H9 (cell line): ENCODE measurements around the gene ETV7. TPM values are rescaled to one million over a fixed set of nuclear protein-coding genes. Genes with fewer than 3 reads are reported as not detected.

Experiments
- DNase-seq: peaks from one replicate; pipeline ENCODE4 v3.0.0-alpha.2; 2017
- H2AFZ ChIP-seq: one replicate; pipeline ENCODE4 v1.6.1; 2013; ENCODE audit warnings: mild to moderate bottlenecking, low read length, control low read depth, moderate library complexity
- H2AK5ac ChIP-seq: 2 replicates; pipeline ENCODE4 v1.6.1; 2013; ENCODE audit warnings: low read length, control low read depth, mixed read lengths; ENCODE audit not compliant: insufficient read length
- H2BK120ac ChIP-seq: one replicate; pipeline ENCODE4 v1.6.1; 2013; ENCODE audit warnings: low read depth, mild to moderate bottlenecking, low read length, control low read depth, inconsistent platforms; ENCODE audit not compliant: poor library complexity, severe bottlenecking
- H2BK12ac ChIP-seq: 2 replicates; pipeline ENCODE4 v1.6.1; 2013; ENCODE audit warnings: low read length, control low read depth, mixed read lengths, low read depth; ENCODE audit not compliant: insufficient read length
- H2BK15ac ChIP-seq: 2 replicates; pipeline ENCODE4 v1.6.1; 2013; ENCODE audit warnings: low read depth, low read length, control low read depth
- H2BK20ac ChIP-seq: one replicate; pipeline ENCODE4 v1.6.1; 2013; ENCODE audit warnings: low read depth, mild to moderate bottlenecking, low read length, control low read depth, inconsistent platforms; ENCODE audit not compliant: poor library complexity, severe bottlenecking
- H2BK5ac ChIP-seq: 2 replicates; pipeline ENCODE4 v1.6.1; 2013; ENCODE audit warnings: low read length, control low read depth, mixed read lengths; ENCODE audit not compliant: insufficient read length
- H3K14ac ChIP-seq: 2 replicates; pipeline ENCODE4 v1.6.1; 2013; ENCODE audit warnings: low read length, control low read depth; ENCODE audit not compliant: insufficient read depth
- H3K18ac ChIP-seq: 2 replicates; pipeline ENCODE4 v1.6.1; 2013; ENCODE audit warnings: low read depth, mild to moderate bottlenecking, mixed read lengths, low read length, control low read depth; ENCODE audit not compliant: insufficient read length
- H3K23ac ChIP-seq: 2 replicates; pipeline ENCODE4 v1.6.1; 2013; ENCODE audit warnings: low read length, control low read depth, mixed read lengths, low read depth; ENCODE audit not compliant: insufficient read length
- H3K23me2 ChIP-seq: 2 replicates; pipeline ENCODE4 v1.6.1; 2013; ENCODE audit warnings: low read depth, mild to moderate bottlenecking, mixed read lengths, low read length, control low read depth; ENCODE audit not compliant: insufficient read length, poor library complexity, severe bottlenecking
- H3K27ac ChIP-seq: 2 replicates; pipeline ENCODE4 v1.5.1; 2013; ENCODE audit warnings: low read length, control low read depth, mixed read lengths, low read depth; ENCODE audit not compliant: insufficient read length
- H3K27me3 ChIP-seq: 2 replicates; pipeline ENCODE4 v1.6.1; 2013; ENCODE audit warnings: low read length, control low read depth, inconsistent platforms; ENCODE audit not compliant: insufficient read depth
- H3K4ac ChIP-seq: 2 replicates; pipeline ENCODE4 v1.6.1; 2013; ENCODE audit warnings: low read depth, mild to moderate bottlenecking, control low read depth, inconsistent platforms, low read length, moderate library complexity
- H3K4me1 ChIP-seq: 2 replicates; pipeline ENCODE4 v1.6.1; 2013; ENCODE audit warnings: low read length, control low read depth, inconsistent platforms; ENCODE audit not compliant: insufficient read depth
- H3K4me2 ChIP-seq: 2 replicates; pipeline ENCODE4 v1.6.1; 2013; ENCODE audit warnings: low read length, control low read depth, mixed read lengths; ENCODE audit not compliant: insufficient read length, insufficient read depth
- H3K56ac ChIP-seq: 2 replicates; pipeline ENCODE4 v1.6.1; 2013; ENCODE audit warnings: low read depth, mild to moderate bottlenecking, mixed read lengths, low read length, control low read depth; ENCODE audit not compliant: insufficient read length
- H3K79me1 ChIP-seq: 2 replicates; pipeline ENCODE4 v1.6.1; 2013; ENCODE audit warnings: low read depth, mild to moderate bottlenecking, moderate library complexity, low read length, control low read depth, inconsistent platforms; ENCODE audit not compliant: insufficient read depth, poor library complexity, severe bottlenecking
- H3K79me2 ChIP-seq: 2 replicates; pipeline ENCODE4 v1.6.1; 2013; ENCODE audit warnings: low read length, control low read depth, inconsistent platforms; ENCODE audit not compliant: insufficient read depth
- H3K9ac ChIP-seq: 2 replicates; pipeline ENCODE4 v1.6.1; 2013; ENCODE audit warnings: low read length, control low read depth, mixed read lengths; ENCODE audit not compliant: insufficient read length; ENCODE audit errors: extremely low read depth
- H3K9me3 ChIP-seq: one replicate; pipeline ENCODE4 v1.6.1; 2013; ENCODE audit warnings: low read depth, low read length, inconsistent platforms; ENCODE audit not compliant: control insufficient read depth
- H3T11ph ChIP-seq: one replicate; pipeline ENCODE4 v1.6.1; 2013; ENCODE audit warnings: mild to moderate bottlenecking, low read length, control low read depth, inconsistent platforms
- H4K20me1 ChIP-seq: one replicate; pipeline ENCODE4 v1.6.1; 2013; ENCODE audit not compliant: control insufficient read depth, insufficient read length, insufficient read depth
- H4K5ac ChIP-seq: 2 replicates; pipeline ENCODE4 v1.6.1; 2013; ENCODE audit warnings: low read depth, mild to moderate bottlenecking, mixed read lengths, low read length, control low read depth; ENCODE audit not compliant: insufficient read length
- H4K8ac ChIP-seq: replicated peaks from 2 replicates; pipeline ENCODE4 v1.6.1; 2013; ENCODE audit warnings: low read length, control low read depth, mixed read lengths, low read depth; ENCODE audit not compliant: insufficient read length
- H4K91ac ChIP-seq: 2 replicates; pipeline ENCODE4 v1.6.1; 2013; ENCODE audit warnings: low read depth, mild to moderate bottlenecking, moderate library complexity, mixed read lengths, low read length, control low read depth; ENCODE audit not compliant: insufficient read length
- H3K27ac Mint-ChIP-seq, 3 experiments: 2 replicates in 2 of 3; 3 replicates in 1 of 3; pipeline ENCODE4 v1.8.0; 2020 to 2021; ENCODE audit warnings: mixed read lengths in 3 of 3, mild to moderate bottlenecking in 1 of 3, moderate library complexity in 1 of 3
- H3K27me3 Mint-ChIP-seq: 2 replicates; pipeline ENCODE4 v1.8.0; 2021; ENCODE audit warnings: low read depth, mild to moderate bottlenecking, moderate library complexity, mixed read lengths
- H3K36me3 Mint-ChIP-seq, 3 experiments: 2 replicates in 2 of 3; 3 replicates in 1 of 3; pipeline ENCODE4 v1.8.0; 2020 to 2021; ENCODE audit warnings: low read depth in 3 of 3, mixed read lengths in 3 of 3; ENCODE audit not compliant: insufficient read depth in 1 of 3
- H3K4me1 Mint-ChIP-seq, 2 experiments: 2 replicates each; pipeline ENCODE4 v1.8.0; 2020; ENCODE audit warnings: mixed read lengths in 2 of 2
- H3K4me3 Mint-ChIP-seq, 2 experiments: 2 replicates in 1 of 2; 3 replicates in 1 of 2; pipeline ENCODE4 v1.8.0; 2020 to 2021; ENCODE audit warnings: mild to moderate bottlenecking in 2 of 2, mixed read lengths in 2 of 2, moderate library complexity in 1 of 2
- H3K9me3 Mint-ChIP-seq, 2 experiments: 2 replicates in 1 of 2; 3 replicates in 1 of 2; pipeline ENCODE4 v1.8.0; 2020; ENCODE audit warnings: mild to moderate bottlenecking in 2 of 2, mixed read lengths in 2 of 2, moderate library complexity in 1 of 2
- WGBS: extraction: QIAGEN DNeasy Blood & Tissue Kit; methylation state at CpG from one replicate; pipeline ENCODE4 v1.1.7; 2013; ENCODE audit warnings: missing lambda C conversion rate, low lambda C conversion rate, mixed read lengths; ENCODE audit not compliant: insufficient read length; ENCODE audit errors: extremely low coverage; 5-methylcytosine and 5-hydroxymethylcytosine counted together
- total RNA-seq: library from RNA; stranded (reverse); gene quantifications from 2 replicates; pipeline ENCODE4 v1.2.1, GENCODE V29; 2021
- TF ChIP-seq, protein P1 (sequence below): fragments of 200-600 bp; sonication (generic); conservative IDR thresholded peaks from 3 replicates; pipeline ENCODE4 v1.8.0; 2021; ENCODE audit warnings: antibody characterized with exemption, mild to moderate bottlenecking

The ETV7 gene
- total RNA-seq, 1 experiment from 2014 or later, result 0.92 TPM

DNA sequence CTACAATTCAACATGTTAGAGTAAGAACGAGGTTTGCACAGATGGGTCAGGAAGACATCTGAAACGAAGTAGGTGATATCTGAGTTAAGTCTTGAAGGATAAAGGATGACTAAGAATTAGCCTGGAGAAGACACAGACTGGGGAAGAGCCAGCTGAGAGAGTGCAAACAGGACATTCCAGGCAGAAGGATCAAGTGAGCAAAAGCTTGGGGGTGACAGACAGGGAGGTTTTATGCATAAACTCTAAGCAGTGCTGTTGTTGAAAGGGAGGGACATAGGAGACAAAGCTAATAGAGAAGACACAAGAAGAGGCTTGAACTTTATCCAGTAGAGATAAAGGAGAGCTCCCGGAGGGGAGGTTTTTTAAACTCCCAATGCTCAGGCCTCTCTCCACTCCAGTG is 15.0 kb upstream of the ETV7 start:
- H3K23ac ChIP-seq, result no peak overlapping the region
- TF ChIP-seq, protein P1, sequence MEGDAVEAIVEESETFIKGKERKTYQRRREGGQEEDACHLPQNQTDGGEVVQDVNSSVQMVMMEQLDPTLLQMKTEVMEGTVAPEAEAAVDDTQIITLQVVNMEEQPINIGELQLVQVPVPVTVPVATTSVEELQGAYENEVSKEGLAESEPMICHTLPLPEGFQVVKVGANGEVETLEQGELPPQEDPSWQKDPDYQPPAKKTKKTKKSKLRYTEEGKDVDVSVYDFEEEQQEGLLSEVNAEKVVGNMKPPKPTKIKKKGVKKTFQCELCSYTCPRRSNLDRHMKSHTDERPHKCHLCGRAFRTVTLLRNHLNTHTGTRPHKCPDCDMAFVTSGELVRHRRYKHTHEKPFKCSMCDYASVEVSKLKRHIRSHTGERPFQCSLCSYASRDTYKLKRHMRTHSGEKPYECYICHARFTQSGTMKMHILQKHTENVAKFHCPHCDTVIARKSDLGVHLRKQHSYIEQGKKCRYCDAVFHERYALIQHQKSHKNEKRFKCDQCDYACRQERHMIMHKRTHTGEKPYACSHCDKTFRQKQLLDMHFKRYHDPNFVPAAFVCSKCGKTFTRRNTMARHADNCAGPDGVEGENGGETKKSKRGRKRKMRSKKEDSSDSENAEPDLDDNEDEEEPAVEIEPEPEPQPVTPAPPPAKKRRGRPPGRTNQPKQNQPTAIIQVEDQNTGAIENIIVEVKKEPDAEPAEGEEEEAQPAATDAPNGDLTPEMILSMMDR, result no peak
- H3K79me1 ChIP-seq, result no peaks in the 10 kb centered on the region
- no peak overlapping the region for H3T11ph ChIP-seq
- no peak for DNase-seq
- H3K27me3 ChIP-seq, result no peaks in the 10 kb centered on the region
- Mint-ChIP-seq H3K9me3 (no peaks in the 10 kb centered on the region; a peak in 1 of 5 replicates), H3K36me3 (no peaks in the 10 kb centered on the region), H3K4me1 (no peaks in the 10 kb centered on the region), H3K27ac (no peak overlapping the region), H3K27me3 (peaks cover 2% of the 10 kb centered on the region; the same call in 1 of the 2 replicates), H3K4me3 (no peak overlapping the region)
- H3K56ac ChIP-seq, result no peak overlapping the region
- no peak overlapping the region for H3K9ac ChIP-seq
- no peak overlapping the region for H2BK15ac ChIP-seq
- no peak overlapping the region for H2BK5ac ChIP-seq
- H3K27ac ChIP-seq, result no peak overlapping the region
- no peak overlapping the region for H2BK20ac ChIP-seq
- no peak overlapping the region for H2AK5ac ChIP-seq
- H4K20me1 ChIP-seq, result no peaks in the 10 kb centered on the region
- no peak overlapping the region for H4K8ac ChIP-seq
- no peak overlapping the region for H4K91ac ChIP-seq
- no peaks in the 10 kb centered on the region for H3K9me3 ChIP-seq
- no peak overlapping the region for H3K4ac ChIP-seq
- WGBS, result no CpG with 5 or more reads among the region's 3 CpGs
- H3K4me1 ChIP-seq, result no peaks in the 10 kb centered on the region
- no peaks in the 10 kb centered on the region for H3K79me2 ChIP-seq
- H3K18ac ChIP-seq, result no peak overlapping the region
- no peak overlapping the region for H3K14ac ChIP-seq
- no peak overlapping the region for H3K4me2 ChIP-seq
- H4K5ac ChIP-seq, result no peak overlapping the region
- no peak overlapping the region for H2BK12ac ChIP-seq
- no peak overlapping the region for H2BK120ac ChIP-seq
- no peak overlapping the region for H2AFZ ChIP-seq
- no peaks in the 10 kb centered on the region for H3K23me2 ChIP-seq
